B cell (primary cell): Measurements from ENCODE around the gene OBP2B.
A peak's percentile ranks its signal among the peaks of the same experiment; 100 is the strongest.

Experiments used
- CTCF ChIP-seq: fragments of 200-600 bp; IDR thresholded peaks from one replicate; pipeline ENCODE4 v1.8.0; 2022; ENCODE audit warnings: antibody characterized with exemption, mild to moderate bottlenecking
- EZH2 ChIP-seq: IDR thresholded peaks from 2 replicates; pipeline ENCODE4 v1.6.1; 2012; ENCODE audit warnings: borderline replicate concordance, low read depth, mild to moderate bottlenecking, moderate library complexity, low read length; ENCODE audit not compliant: insufficient read depth, poor library complexity, severe bottlenecking

- TF ChIP-seq CTCF (peak; percentile 91), EZH2 (no peak)
Observed at GRCh38 chr9:133160742-133161546, 48.1 kb downstream of the OBP2B start.
